ENCODE measurements around the gene DHRS4. TPM values are rescaled to one million over a fixed set of nuclear protein-coding genes. Genes with fewer than 3 reads are reported as not detected.
A peak's percentile ranks its signal among the peaks of the same experiment; 100 is the strongest.

Gene DHRS4
- total and polyA plus RNA-seq, 2 of the 13 experiments (the other 11 are each of a cell fraction or from before 2014, with no cell fraction given) = 23.9 to 45.1 TPM

DNA sequence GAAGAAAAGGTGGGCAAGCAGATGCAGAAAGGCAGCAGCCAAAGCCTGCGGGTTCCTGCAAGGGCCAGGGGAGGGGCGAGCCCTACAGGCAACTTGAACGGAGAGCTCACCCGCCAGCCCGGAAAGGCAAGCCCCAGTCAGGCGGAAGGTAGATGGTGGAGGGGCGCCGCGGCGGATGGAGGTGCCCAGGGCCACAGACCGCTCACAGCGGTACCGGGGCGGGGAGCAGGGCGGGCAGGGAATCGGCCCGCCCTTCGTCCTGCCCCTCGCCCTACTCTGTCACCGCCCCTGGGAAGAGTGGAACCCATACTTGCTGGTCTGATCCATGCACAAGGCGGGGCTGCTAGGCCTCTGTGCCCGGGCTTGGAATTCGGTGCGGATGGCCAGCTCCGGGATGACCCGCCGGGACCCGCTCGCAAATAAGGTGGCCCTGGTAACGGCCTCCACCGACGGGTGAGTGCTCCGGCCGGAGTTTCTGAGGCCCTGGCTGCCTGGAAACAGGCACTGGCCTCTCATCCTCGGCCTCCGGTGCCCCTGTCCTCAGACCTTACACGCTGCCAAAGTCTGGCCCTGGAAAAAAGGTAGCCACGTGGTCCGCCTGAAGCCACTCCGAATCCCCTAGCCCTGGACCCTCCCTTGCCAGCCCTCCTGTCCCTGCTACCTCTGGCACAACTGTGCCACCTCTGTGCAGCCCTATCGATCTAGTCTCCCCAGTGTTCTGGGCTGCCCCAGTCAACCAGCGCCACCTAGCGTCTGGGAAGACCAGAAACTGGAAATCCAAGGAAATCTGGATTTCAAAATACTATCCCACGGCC lies at the start of gene DHRS4 (continued):
- TF ChIP-seq, protein P1, sequence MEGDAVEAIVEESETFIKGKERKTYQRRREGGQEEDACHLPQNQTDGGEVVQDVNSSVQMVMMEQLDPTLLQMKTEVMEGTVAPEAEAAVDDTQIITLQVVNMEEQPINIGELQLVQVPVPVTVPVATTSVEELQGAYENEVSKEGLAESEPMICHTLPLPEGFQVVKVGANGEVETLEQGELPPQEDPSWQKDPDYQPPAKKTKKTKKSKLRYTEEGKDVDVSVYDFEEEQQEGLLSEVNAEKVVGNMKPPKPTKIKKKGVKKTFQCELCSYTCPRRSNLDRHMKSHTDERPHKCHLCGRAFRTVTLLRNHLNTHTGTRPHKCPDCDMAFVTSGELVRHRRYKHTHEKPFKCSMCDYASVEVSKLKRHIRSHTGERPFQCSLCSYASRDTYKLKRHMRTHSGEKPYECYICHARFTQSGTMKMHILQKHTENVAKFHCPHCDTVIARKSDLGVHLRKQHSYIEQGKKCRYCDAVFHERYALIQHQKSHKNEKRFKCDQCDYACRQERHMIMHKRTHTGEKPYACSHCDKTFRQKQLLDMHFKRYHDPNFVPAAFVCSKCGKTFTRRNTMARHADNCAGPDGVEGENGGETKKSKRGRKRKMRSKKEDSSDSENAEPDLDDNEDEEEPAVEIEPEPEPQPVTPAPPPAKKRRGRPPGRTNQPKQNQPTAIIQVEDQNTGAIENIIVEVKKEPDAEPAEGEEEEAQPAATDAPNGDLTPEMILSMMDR (CRISPR knock-in tag; IDR thresholded peaks at IDR 0.05) = peak; percentile 100
- TF ChIP-seq, protein P2, sequence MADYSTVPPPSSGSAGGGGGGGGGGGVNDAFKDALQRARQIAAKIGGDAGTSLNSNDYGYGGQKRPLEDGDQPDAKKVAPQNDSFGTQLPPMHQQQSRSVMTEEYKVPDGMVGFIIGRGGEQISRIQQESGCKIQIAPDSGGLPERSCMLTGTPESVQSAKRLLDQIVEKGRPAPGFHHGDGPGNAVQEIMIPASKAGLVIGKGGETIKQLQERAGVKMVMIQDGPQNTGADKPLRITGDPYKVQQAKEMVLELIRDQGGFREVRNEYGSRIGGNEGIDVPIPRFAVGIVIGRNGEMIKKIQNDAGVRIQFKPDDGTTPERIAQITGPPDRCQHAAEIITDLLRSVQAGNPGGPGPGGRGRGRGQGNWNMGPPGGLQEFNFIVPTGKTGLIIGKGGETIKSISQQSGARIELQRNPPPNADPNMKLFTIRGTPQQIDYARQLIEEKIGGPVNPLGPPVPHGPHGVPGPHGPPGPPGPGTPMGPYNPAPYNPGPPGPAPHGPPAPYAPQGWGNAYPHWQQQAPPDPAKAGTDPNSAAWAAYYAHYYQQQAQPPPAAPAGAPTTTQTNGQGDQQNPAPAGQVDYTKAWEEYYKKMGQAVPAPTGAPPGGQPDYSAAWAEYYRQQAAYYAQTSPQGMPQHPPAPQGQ (CRISPR knock-in tag; IDR thresholded peaks at IDR 0.05; ENCODE audit: borderline replicate concordance) = peak; percentile 99; the same call in 1 of the 2 replicates
- TF ChIP-seq ZNF883 (CRISPR knock-in tag; IDR thresholded peaks at IDR 0.05; ENCODE audit: not compliant biosample characterization) (peak; percentile 98), KDM3A (CRISPR knock-in tag; IDR thresholded peaks at IDR 0.05; ENCODE audit: low read depth) (peak; percentile 99), ZNF451 (CRISPR knock-in tag; IDR thresholded peaks at IDR 0.05) (peak; percentile 92), U2AF2 (IDR thresholded peaks at IDR 0.05; ENCODE audit: low read depth, low read length) (0 out of 2 replicates have a peak, but pooled peaks have one; percentile 88), ZNF34 (CRISPR knock-in tag; IDR thresholded peaks at IDR 0.05; ENCODE audit: borderline replicate concordance) (peak; percentile 93; the same call in 1 of the 2 replicates), ZNF256 (CRISPR knock-in tag; conservative IDR thresholded peaks at IDR 0.05) (peak; percentile 97), ZNF550 (CRISPR knock-in tag; IDR thresholded peaks at IDR 0.05; ENCODE audit: borderline replicate concordance) (peak; percentile 95; the same call in 1 of the 2 replicates), FOXA1 (IDR thresholded peaks at IDR 0.05) (no peak), FOXA1 (CRISPR knock-in tag; IDR thresholded peaks at IDR 0.05) (peak; percentile 48), RFX3 (CRISPR knock-in tag; IDR thresholded peaks at IDR 0.05) (peak; percentile 29; the same call in 1 of the 2 replicates), FIP1L1 (IDR thresholded peaks at IDR 0.05; ENCODE audit: borderline replicate concordance, insufficient read depth, low read depth, low read length) (peak; percentile 92; the same call in 1 of the 2 replicates)
- TF ChIP-seq, protein P3, sequence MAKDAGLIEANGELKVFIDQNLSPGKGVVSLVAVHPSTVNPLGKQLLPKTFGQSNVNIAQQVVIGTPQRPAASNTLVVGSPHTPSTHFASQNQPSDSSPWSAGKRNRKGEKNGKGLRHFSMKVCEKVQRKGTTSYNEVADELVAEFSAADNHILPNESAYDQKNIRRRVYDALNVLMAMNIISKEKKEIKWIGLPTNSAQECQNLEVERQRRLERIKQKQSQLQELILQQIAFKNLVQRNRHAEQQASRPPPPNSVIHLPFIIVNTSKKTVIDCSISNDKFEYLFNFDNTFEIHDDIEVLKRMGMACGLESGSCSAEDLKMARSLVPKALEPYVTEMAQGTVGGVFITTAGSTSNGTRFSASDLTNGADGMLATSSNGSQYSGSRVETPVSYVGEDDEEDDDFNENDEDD (CRISPR knock-in tag; IDR thresholded peaks at IDR 0.05; ENCODE audit: borderline replicate concordance) = peak; percentile 51
- TF ChIP-seq, protein P4, sequence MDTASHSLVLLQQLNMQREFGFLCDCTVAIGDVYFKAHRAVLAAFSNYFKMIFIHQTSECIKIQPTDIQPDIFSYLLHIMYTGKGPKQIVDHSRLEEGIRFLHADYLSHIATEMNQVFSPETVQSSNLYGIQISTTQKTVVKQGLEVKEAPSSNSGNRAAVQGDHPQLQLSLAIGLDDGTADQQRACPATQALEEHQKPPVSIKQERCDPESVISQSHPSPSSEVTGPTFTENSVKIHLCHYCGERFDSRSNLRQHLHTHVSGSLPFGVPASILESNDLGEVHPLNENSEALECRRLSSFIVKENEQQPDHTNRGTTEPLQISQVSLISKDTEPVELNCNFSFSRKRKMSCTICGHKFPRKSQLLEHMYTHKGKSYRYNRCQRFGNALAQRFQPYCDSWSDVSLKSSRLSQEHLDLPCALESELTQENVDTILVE (CRISPR knock-in tag; IDR thresholded peaks at IDR 0.05) = peak; percentile 89
- TF ChIP-seq, protein P5, sequence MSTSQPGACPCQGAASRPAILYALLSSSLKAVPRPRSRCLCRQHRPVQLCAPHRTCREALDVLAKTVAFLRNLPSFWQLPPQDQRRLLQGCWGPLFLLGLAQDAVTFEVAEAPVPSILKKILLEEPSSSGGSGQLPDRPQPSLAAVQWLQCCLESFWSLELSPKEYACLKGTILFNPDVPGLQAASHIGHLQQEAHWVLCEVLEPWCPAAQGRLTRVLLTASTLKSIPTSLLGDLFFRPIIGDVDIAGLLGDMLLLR (CRISPR knock-in tag; IDR thresholded peaks at IDR 0.05) = peak; percentile 90
- TF ChIP-seq, protein P6, sequence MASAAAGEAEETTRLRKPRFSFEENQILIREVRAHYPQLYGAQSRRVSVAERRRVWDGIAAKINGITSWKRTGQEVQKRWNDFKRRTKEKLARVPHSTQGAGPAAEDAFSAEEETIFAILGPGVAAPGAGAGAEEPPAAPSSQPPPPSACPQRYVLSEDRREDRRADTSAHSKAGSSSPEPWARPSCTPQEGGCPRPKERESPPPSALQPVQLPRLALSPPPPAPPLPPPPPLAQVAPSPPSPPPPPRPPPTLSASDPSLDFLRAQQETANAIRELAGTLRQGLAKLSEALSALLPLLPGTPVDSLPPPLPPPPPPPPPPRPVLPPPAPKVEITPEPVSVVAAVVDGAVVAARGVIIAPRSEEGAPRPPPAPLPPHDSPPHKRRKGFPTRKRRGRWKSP (CRISPR knock-in tag; IDR thresholded peaks at IDR 0.05) = no peak; the same call in 1 of the 2 replicates
